Kidney epithelial cell (primary cell): Measurements from ENCODE around the gene ADGRA1. TPM values are rescaled to one million over a fixed set of nuclear protein-coding genes. Genes with fewer than 3 reads are reported as not detected.
"Not testable (repeated sequence)": the region's sequence is repeated elsewhere in the genome, so short reads cannot be mapped to it uniquely, and the experiment has no call there.

Experiments used
- DNase-seq: peaks from one replicate; pipeline ENCODE4 v3.0.0-alpha.2; 2010; ENCODE audit warnings: low read depth
- H3K27me3 ChIP-seq: 2 replicates; pipeline ENCODE4 v1.6.0; 2011; ENCODE audit warnings: low read length; ENCODE audit not compliant: control insufficient read depth, insufficient read depth
- H3K36me3 ChIP-seq: 2 replicates; pipeline ENCODE4 v1.5.1; 2011; ENCODE audit warnings: low read length; ENCODE audit not compliant: control insufficient read depth, insufficient read depth
- H3K4me3 ChIP-seq: 2 replicates; pipeline ENCODE4 v1.5.1; 2011; ENCODE audit warnings: low read depth, mild to moderate bottlenecking, control low read depth, low read length
- total RNA-seq: library from RNA; depleted of rRNA; stranded (reverse); fragments of >200 nt; gene quantifications from 2 replicates; pipeline ENCODE4 v1.2.3, GENCODE V29; 2015
- TF ChIP-seq, protein P1 (sequence below): IDR thresholded peaks from 2 replicates; pipeline ENCODE4 v1.5.1; 2011; ENCODE audit warnings: mild to moderate bottlenecking, moderate library complexity, low read length, control low read depth, inconsistent platforms; ENCODE audit not compliant: insufficient read depth, poor library complexity, severe bottlenecking

The ADGRA1 gene
- total RNA-seq, 1 donor from 2014 or later = not detected

DNA sequence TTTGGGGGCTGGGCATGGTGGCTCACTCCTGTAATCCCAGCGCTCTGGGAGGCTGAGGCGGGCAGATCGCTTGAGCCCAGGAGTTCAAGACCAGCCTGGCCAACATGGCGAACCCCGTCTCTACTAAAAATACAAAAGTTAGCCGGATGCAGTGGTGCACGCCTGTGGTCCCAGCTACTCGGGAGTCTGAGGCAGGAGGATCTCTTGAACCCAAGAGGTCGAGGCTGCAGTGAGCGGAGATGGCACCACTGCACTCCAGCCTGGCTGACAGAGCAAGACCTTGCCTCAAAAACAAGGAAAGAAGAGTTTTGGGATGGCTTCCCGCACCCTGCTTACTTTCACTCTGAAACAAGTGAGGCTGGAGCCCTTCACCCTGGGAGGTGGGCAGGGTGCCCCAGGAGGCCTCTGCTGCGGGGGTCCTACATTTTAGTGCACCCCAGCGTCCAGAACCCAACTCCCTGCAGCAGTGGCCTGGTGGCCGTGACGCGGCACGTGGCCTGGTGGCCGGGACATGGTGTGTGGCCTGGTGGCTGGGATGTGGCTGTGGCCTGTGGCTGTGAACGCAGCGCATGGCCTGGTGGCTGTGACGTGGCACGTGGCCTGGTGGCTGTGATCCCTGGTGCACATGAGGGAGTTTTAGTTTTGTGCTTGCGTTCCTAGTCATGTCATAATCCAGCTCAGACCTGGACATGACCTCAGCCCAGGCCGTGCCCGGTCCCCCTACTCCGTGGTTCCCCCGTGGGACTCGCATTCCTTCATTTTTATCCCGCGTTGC lies 81.6 kb downstream of the ADGRA1 start:
- no peak overlapping the region for H3K4me3 ChIP-seq
- H3K36me3 ChIP-seq = no peaks in the 10 kb centered on the region
- peaks cover 7% of the 10 kb centered on the region for H3K27me3 ChIP-seq
- TF ChIP-seq, protein P1, sequence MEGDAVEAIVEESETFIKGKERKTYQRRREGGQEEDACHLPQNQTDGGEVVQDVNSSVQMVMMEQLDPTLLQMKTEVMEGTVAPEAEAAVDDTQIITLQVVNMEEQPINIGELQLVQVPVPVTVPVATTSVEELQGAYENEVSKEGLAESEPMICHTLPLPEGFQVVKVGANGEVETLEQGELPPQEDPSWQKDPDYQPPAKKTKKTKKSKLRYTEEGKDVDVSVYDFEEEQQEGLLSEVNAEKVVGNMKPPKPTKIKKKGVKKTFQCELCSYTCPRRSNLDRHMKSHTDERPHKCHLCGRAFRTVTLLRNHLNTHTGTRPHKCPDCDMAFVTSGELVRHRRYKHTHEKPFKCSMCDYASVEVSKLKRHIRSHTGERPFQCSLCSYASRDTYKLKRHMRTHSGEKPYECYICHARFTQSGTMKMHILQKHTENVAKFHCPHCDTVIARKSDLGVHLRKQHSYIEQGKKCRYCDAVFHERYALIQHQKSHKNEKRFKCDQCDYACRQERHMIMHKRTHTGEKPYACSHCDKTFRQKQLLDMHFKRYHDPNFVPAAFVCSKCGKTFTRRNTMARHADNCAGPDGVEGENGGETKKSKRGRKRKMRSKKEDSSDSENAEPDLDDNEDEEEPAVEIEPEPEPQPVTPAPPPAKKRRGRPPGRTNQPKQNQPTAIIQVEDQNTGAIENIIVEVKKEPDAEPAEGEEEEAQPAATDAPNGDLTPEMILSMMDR = no peak
- no peak for DNase-seq

DNA sequence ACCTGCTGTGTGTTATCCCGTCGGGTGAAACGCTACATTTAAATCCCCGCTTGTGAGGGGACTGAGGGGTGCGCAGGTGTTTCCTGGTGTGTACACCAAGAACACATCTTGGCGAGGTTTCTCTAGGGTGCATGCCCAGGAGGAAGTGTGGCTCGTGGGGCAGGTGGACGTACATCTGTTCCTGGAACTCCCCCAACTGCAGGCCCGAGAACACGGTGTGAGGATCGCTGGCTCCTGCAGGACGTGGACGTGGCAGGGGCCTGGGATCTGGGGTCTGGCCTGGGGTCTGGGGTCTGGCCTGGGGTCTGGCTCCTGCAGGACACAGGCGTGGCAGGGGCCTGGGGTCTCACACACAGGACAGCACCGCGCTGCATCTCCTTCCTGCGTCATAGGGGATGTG lies 82.4 kb downstream of the ADGRA1 start:
- no peak for DNase-seq
- H3K4me3 ChIP-seq = no peak overlapping the region
- no peaks in the 10 kb centered on the region for H3K36me3 ChIP-seq
- TF ChIP-seq, protein P1 = no peak
- H3K27me3 ChIP-seq = peaks cover under 1% of the 10 kb centered on the region

DNA sequence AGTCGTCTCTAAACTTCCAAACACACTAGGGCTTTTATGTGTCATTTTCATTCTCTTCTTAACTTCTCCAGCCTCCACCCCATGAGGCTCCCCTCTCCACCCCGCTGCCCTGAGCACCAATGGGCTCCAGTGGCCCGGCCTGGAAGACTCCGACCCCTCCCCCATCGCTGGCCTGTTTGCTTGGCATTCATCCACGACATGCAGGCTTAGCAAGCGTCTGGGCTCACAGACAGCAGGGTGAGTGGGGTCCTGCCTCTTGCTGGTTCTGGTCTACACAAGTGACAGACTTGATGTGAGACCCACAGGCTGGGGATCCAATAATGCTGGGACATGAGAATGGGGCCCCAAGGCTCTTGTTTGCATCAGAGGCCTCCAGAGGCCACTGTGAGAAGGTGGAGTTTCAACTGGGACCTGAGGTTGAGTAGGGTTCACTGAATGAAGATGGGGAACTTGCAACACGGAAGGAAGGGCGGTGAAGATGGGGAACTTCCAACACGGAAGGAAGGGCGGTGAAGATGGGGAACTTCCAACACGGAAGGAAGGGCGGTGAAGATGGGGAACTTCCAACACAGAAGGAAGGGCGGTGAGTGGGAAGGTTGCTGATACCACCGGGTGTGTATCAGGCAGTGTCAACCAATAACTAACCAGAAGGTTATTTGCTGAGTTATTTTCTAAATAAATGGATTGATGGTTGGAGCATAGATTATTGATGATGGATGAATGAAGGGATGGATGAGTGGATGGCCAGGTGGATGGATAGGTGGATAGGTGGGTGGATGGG lies 86.3 kb downstream of the ADGRA1 start:
- TF ChIP-seq, protein P1 = no peak
- Histone ChIP-seq H3K36me3 (no peaks in the 10 kb centered on the region), H3K27me3 (no peaks in the 10 kb centered on the region), H3K4me3 (no peak overlapping the region)
- no peak for DNase-seq

DNA sequence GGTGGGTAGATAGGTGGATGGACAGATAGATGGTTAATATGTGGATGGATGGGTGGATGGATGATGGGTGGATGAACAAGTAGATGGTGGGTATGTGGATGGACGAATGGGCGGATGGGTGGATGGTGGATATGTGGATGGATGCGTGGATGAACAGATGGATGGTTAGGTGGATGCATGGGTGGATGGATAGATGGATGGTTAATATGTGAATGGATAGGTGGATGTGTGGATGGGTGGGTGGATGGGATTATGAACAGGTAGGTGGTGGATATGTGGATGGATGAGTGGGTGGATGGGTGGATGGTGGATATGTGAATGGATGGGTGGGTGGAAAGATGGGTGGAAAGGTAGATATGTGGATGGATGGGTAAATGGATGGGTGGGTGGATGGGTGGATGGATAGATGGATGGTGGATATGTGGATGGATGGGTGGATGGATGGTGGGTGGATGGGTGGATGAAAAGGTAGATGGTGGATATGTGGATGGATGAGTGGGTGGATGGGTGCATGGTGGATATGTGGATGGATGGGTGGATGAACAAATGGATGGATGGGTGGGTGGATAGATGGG lies 87.1 kb downstream of the ADGRA1 start:
- no peak for DNase-seq
- Histone ChIP-seq H3K4me3 (no peak overlapping the region), H3K27me3 (no peaks in the 10 kb centered on the region), H3K36me3 (no peaks in the 10 kb centered on the region)
- TF ChIP-seq, protein P1 = no peak

DNA sequence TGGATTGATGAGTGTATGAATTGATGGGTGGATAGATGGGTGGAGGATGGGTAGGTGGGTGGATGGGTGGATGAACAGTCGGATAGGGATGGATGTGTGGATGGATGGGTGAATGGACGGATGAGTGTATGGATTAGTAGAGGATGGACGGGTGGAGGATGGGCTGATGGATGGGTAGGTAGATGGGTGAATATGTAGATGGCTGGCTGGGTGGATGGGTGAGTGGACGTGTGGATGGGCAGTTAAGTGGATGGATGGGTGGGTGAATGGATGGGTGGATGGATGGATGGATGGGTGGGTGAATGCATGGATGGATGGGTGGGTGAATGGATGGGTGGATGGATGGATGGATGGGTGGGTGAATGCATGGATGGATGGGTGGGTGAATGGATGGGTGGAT lies 87.9 kb downstream of the ADGRA1 start:
- not testable (repeated sequence) for H3K36me3 ChIP-seq, H3K4me3 ChIP-seq, DNase-seq, H3K27me3 ChIP-seq

DNA sequence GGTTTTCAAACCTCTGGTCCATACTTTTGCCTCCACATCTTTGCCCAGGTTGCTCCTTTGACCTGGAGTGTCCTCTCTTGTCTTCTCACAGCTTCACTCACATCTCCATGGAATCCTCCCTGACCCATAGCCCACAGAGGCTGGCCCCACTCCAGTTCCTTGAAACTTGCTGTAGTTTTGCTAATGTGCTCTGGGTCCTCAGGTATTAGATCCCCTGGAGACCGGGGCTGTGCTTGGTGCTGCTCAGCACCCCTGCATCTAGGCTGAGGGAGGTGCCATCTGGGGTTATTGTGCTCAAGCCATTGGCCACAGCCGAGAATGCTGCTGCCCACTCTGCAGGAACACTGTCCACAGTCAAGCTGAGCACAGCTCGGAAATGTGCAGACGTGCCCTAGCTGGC lies 88.8 kb downstream of the ADGRA1 start:
- no peaks in the 10 kb centered on the region for H3K36me3 ChIP-seq
- DNase-seq = no peak
- no peak overlapping the region for H3K4me3 ChIP-seq
- TF ChIP-seq, protein P1 = no peak
- H3K27me3 ChIP-seq = no peaks in the 10 kb centered on the region
